Ishikawa (cell line): ENCODE results near the gene KRTAP4-4.

ENCODE experiments used
- NFIC ChIP-seq: IDR thresholded peaks from 2 replicates; pipeline ENCODE4 v1.6.1; 2012
- TEAD4 ChIP-seq: IDR thresholded peaks from 2 replicates; pipeline ENCODE4 v1.6.1; 2012
- TF ChIP-seq, protein P1 (sequence below): IDR thresholded peaks from 2 replicates; pipeline ENCODE4 v1.6.1; 2012; ENCODE audit warnings: low read depth, mild to moderate bottlenecking

GRCh38 chr17:41145261-41145660 lies 15.3 kb downstream of the KRTAP4-4 start:
- TF ChIP-seq TEAD4 (no peak), NFIC (no peak)
- TF ChIP-seq, protein P1, sequence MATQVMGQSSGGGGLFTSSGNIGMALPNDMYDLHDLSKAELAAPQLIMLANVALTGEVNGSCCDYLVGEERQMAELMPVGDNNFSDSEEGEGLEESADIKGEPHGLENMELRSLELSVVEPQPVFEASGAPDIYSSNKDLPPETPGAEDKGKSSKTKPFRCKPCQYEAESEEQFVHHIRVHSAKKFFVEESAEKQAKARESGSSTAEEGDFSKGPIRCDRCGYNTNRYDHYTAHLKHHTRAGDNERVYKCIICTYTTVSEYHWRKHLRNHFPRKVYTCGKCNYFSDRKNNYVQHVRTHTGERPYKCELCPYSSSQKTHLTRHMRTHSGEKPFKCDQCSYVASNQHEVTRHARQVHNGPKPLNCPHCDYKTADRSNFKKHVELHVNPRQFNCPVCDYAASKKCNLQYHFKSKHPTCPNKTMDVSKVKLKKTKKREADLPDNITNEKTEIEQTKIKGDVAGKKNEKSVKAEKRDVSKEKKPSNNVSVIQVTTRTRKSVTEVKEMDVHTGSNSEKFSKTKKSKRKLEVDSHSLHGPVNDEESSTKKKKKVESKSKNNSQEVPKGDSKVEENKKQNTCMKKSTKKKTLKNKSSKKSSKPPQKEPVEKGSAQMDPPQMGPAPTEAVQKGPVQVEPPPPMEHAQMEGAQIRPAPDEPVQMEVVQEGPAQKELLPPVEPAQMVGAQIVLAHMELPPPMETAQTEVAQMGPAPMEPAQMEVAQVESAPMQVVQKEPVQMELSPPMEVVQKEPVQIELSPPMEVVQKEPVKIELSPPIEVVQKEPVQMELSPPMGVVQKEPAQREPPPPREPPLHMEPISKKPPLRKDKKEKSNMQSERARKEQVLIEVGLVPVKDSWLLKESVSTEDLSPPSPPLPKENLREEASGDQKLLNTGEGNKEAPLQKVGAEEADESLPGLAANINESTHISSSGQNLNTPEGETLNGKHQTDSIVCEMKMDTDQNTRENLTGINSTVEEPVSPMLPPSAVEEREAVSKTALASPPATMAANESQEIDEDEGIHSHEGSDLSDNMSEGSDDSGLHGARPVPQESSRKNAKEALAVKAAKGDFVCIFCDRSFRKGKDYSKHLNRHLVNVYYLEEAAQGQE, result no peak
